ENCODE data around the gene GHDC. TPM values are rescaled to one million over a fixed set of nuclear protein-coding genes. Genes with fewer than 3 reads are reported as not detected.

Gene GHDC
- total and polyA plus RNA-seq, 2 of the 13 experiments (the other 11 are each of a cell fraction or from before 2014, with no cell fraction given): 15.4 to 22.5 TPM

DNA sequence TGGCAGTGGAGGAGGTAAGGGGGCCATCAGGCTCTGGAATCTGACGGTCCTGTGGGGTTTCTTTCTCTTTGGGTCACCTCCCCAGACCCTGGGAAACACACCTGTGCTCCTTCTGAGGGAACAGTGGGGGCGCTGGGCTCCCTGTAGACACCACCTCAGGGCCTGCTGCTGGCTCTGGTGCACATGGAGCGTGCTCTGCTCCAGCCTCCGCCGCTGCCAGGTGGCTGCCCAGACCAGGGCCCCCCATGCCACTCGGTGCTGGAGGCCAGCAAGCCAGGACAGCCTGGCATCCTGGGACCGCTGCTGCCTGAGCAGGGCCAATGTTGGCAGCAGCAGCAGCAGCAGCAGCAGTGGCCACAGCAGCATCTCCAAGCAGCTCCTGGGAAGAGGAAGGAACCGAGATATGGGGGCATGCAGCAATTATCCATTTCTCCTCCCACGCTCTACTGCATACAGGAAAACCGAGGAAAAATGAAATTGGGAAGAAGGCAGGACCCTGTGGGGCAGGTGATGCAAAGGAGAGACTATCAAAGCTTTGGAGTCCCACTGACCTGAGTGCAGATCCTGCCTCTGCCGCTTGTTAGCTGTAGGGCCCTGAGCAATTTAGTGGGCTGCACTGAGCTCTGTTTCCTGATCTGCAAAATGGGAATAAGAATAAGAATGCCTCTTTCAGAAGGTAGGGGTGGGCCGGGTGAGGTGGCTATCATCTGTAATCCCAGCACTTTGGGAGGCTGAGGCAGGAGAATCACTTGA is 902 bp downstream of the GHDC start (continued):
- TF ChIP-seq, protein P1, sequence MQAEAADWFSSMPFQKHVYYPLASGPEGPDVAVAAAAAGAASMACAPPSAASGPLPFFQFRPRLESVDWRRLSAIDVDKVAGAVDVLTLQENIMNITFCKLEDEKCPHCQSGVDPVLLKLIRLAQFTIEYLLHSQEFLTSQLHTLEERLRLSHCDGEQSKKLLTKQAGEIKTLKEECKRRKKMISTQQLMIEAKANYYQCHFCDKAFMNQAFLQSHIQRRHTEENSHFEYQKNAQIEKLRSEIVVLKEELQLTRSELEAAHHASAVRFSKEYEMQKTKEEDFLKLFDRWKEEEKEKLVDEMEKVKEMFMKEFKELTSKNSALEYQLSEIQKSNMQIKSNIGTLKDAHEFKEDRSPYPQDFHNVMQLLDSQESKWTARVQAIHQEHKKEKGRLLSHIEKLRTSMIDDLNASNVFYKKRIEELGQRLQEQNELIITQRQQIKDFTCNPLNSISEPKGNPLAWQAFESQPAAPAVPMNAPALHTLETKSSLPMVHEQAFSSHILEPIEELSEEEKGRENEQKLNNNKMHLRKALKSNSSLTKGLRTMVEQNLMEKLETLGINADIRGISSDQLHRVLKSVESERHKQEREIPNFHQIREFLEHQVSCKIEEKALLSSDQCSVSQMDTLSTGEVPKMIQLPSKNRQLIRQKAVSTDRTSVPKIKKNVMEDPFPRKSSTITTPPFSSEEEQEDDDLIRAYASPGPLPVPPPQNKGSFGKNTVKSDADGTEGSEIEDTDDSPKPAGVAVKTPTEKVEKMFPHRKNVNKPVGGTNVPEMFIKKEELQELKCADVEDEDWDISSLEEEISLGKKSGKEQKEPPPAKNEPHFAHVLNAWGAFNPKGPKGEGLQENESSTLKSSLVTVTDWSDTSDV (CRISPR knock-in tag; IDR thresholded peaks at IDR 0.05): 0 out of 2 replicates have a peak, but pooled peaks have one; percentile 73
- TF ChIP-seq CHCHD3 (CRISPR knock-in tag; IDR thresholded peaks at IDR 0.05): no peak
- no peak for TF ChIP-seq KDM3A (CRISPR knock-in tag; IDR thresholded peaks at IDR 0.05; ENCODE audit: low read depth)
- TF ChIP-seq ZNF607 (CRISPR knock-in tag; IDR thresholded peaks at IDR 0.05; ENCODE audit: borderline replicate concordance): no peak
- no peak for TF ChIP-seq ZBTB40 (IDR thresholded peaks at IDR 0.05)
- TF ChIP-seq ZBTB40 (CRISPR knock-in tag; IDR thresholded peaks at IDR 0.05): peak; percentile 33; the same call in 1 of the 2 replicates
- TF ChIP-seq ZBTB38 (CRISPR knock-in tag; IDR thresholded peaks at IDR 0.05): peak; percentile 40; the same call in 1 of the 2 replicates
- no peak for TF ChIP-seq FOXJ3 (CRISPR knock-in tag; IDR thresholded peaks at IDR 0.05; ENCODE audit: borderline replicate concordance)
- TF ChIP-seq GPN1 (CRISPR knock-in tag; IDR thresholded peaks at IDR 0.05; ENCODE audit: borderline replicate concordance): no peak
- no peak for TF ChIP-seq CAMTA2 (CRISPR knock-in tag; IDR thresholded peaks at IDR 0.05; ENCODE audit: borderline replicate concordance)
- no peak for TF ChIP-seq DNMT1 (CRISPR knock-in tag; IDR thresholded peaks at IDR 0.05)
- no peak for TF ChIP-seq TCF7 (IDR thresholded peaks at IDR 0.05; ENCODE audit: low read depth)
- TF ChIP-seq, protein P2, sequence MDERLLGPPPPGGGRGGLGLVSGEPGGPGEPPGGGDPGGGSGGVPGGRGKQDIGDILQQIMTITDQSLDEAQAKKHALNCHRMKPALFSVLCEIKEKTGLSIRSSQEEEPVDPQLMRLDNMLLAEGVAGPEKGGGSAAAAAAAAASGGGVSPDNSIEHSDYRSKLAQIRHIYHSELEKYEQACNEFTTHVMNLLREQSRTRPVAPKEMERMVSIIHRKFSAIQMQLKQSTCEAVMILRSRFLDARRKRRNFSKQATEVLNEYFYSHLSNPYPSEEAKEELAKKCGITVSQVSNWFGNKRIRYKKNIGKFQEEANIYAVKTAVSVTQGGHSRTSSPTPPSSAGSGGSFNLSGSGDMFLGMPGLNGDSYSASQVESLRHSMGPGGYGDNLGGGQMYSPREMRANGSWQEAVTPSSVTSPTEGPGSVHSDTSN (CRISPR knock-in tag; IDR thresholded peaks at IDR 0.05): no peak
- TF ChIP-seq SOX6 (IDR thresholded peaks at IDR 0.05): no peak
- TF ChIP-seq SOX6 (CRISPR knock-in tag; IDR thresholded peaks at IDR 0.05): no peak
- no peak for TF ChIP-seq ZNF709 (CRISPR knock-in tag; IDR thresholded peaks at IDR 0.05)
- no peak for TF ChIP-seq SIX4 (CRISPR knock-in tag; IDR thresholded peaks at IDR 0.05)
- no peak for TF ChIP-seq HOXA7 (CRISPR knock-in tag; IDR thresholded peaks at IDR 0.05)
